Right atrium auricular region (tissue), 2 donors: ENCODE results near the gene RHOF. TPM values are rescaled to one million over a fixed set of nuclear protein-coding genes. Genes with fewer than 3 reads are reported as not detected.
A peak's percentile ranks its signal among the peaks of the same experiment; 100 is the strongest.

Source experiments
- DNase-seq: peaks from one replicate; pipeline ENCODE4 v3.0.0-alpha.2; 2019; ENCODE audit warnings: low spot score
- H3K27ac ChIP-seq, 2 donors: fragments of 200-600 bp; sonication (generic); 1 replicate in 1 of 2; 2 replicates in 1 of 2; pipeline ENCODE4 v1.5.1; 2016 to 2019
- H3K27me3 ChIP-seq, 2 donors: fragments of 200-600 bp; sonication (generic); one replicate each; pipeline versions ENCODE4 v1.5.1 to v1.6.0; 2017 to 2019
- H3K36me3 ChIP-seq: fragments of 200-600 bp; sonication (generic); one replicate; pipeline ENCODE4 v1.5.1; 2016
- H3K4me1 ChIP-seq, 2 donors: fragments of 200-600 bp; sonication (generic); one replicate each; pipeline versions ENCODE4 v1.5.1 to v1.6.0; 2017 to 2019
- H3K4me3 ChIP-seq, 2 donors: fragments of 200-600 bp; sonication (generic); 1 replicate in 1 of 2; 2 replicates in 1 of 2; pipeline ENCODE4 v1.5.1; 2017 to 2019; ENCODE audit warnings: mild to moderate bottlenecking in 1 of 2, moderate library complexity in 1 of 2
- H3K9me3 ChIP-seq, 2 donors: fragments of 200-600 bp; sonication (generic); one replicate each; pipeline ENCODE4 v1.5.1; 2019
- total RNA-seq, 2 donors: library from RNA; depleted of rRNA; stranded (reverse); fragments of >200 nt; gene quantifications; one replicate each; pipeline ENCODE4 v1.1.0, GENCODE V29; 2016
- TF ChIP-seq, protein P1 (sequence below), 2 donors: fragments of 200-600 bp; sonication (generic); IDR thresholded peaks; one replicate each; pipeline ENCODE4 v1.5.1; 2019; ENCODE audit warnings: antibody characterized with exemption in 2 of 2

The RHOF gene
- total RNA-seq, 2 donors from 2014 or later, result 7.3 to 21.9 TPM

DNA sequence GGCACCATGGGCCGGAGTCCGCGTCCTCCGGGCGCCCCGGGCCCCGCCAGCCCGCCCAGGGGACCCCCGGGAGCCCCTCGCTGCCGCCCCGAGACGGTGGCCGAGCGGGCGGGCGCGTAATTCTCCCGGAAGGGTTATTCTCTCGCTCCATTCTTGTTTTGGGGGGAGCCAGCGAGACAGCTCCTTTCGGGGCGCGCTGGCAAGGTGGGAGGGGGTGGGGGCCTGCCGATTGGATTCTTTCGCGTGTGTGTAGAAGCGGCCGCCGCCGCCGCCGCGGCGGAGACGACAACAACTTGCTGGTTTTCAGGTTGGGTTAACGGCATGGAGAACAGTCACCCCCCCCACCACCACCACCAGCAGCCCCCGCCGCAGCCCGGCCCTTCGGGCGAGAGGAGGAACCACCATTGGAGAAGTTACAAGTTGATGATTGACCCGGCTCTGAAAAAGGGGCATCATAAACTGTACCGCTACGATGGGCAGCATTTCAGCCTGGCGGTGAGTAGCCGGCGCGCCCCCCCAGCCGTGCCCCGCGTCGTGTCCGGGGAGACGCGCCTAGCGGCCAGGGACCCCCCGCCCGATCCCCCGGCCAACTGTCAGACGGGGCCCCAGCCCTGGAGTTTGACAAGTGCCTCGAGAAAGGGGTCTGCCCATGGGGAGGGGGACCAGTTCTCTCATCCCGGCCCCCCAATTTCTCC lies 11.1 kb upstream of the RHOF start:
- DNase-seq, result no peak
- Histone ChIP-seq H3K9me3 (no peaks in the 10 kb centered on the region), H3K27ac (peak overlapping the region; percentile 94 to 100), H3K4me3 (peak overlapping the region; percentile 73 to 79), H3K27me3 (no peaks in the 10 kb centered on the region), H3K4me1 (peaks cover 0 to 48% of the 10 kb centered on the region in 2 donors), H3K36me3 (peaks cover 27% of the 10 kb centered on the region)
- TF ChIP-seq, protein P1, sequence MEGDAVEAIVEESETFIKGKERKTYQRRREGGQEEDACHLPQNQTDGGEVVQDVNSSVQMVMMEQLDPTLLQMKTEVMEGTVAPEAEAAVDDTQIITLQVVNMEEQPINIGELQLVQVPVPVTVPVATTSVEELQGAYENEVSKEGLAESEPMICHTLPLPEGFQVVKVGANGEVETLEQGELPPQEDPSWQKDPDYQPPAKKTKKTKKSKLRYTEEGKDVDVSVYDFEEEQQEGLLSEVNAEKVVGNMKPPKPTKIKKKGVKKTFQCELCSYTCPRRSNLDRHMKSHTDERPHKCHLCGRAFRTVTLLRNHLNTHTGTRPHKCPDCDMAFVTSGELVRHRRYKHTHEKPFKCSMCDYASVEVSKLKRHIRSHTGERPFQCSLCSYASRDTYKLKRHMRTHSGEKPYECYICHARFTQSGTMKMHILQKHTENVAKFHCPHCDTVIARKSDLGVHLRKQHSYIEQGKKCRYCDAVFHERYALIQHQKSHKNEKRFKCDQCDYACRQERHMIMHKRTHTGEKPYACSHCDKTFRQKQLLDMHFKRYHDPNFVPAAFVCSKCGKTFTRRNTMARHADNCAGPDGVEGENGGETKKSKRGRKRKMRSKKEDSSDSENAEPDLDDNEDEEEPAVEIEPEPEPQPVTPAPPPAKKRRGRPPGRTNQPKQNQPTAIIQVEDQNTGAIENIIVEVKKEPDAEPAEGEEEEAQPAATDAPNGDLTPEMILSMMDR (IDR thresholded peaks at IDR 0.05), result no peak

DNA sequence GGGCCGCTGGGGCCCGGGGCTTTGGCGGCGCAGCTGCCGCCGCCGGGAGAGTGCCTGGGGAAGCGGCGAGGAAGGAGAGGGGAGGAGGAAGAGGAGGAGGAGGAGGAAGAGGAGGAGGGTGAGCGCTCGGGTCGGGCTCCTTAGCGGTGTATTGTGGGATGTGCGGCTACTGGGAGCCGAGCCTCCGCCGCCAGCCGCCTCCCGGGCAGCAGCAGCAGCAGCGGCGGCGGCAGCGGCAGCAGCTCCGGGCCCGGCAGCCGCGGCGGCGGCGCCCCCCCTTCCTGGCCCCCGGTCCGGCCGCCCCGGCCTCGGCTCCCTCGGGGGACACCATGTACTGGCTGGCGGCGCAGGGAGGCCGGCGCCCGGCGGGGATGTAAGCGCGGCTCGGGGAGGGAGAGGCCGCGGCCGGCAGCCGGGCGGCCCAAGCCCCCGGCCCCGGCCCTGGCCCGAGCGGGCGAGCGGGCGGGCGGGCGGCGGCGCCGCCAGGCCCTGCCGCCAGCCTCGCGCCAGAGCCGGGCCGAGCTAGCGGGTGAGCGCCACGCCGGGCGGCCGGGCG lies 10.5 kb upstream of the RHOF start, which contains the start of gene SETD1B:
Gene SETD1B, plus strand, starts transcription at position 149 of the 556 bp plus-strand sequence. CDS start 729 bp downstream, outside the sequence.
- Histone ChIP-seq H3K9me3 (no peaks in the 10 kb centered on the region), H3K4me1 (peaks cover 0 to 54% of the 10 kb centered on the region in 2 donors), H3K27me3 (no peaks in the 10 kb centered on the region), H3K4me3 (peak within 1 kb of the TSS; percentile 73 to 79), H3K27ac (peak within 1 kb of the TSS; percentile 100), H3K36me3 (peaks cover 21% of the 10 kb centered on the region)
- TF ChIP-seq, protein P1 (IDR thresholded peaks at IDR 0.05), result no peak
- DNase-seq, result no peak

DNA sequence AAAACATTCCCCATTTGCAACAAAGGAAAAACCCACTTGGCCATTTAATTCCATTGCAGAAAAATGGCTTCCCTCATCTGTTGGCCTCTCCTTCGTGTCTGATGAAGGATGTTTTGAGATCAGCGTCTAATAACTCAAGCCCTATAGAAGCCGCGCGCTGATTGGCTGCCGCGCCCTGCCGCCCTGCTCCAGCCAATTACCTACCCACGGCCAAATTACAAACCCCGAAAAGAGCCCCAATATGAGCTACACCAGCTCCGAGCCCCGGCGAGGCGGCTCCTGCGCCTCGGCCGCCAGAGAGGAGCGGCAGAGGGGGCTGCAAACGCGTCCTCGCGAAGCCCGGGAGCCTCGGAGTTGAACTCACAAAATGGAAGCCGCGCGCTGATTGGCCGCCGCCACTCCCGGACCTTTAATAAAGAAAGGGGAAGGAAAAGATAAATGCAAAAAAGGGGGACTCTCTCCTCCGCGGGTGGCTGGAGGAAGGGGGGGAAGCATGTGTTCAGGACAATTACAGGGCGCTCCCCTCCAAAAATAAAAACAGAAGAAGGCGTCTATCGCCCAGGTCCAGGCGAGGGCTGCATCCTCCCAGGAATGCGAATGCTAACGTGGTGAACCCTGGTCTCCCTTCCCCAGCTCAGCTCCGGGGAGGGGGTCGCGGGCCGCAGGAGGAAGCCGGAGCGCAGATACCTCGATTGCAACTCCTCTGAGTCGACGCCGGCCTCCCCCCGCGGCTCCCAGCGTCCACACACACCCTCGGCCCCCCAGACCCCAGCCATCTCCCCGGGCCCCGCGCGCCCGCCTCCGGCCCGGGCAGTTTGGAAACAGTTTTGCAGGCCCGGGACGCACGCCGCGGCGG lies 9.6 kb upstream of the RHOF start:
- H3K27me3 ChIP-seq, result no peaks in the 10 kb centered on the region
- peaks cover 0 to 63% of the 10 kb centered on the region in 2 donors for H3K4me1 ChIP-seq
- H3K27ac ChIP-seq, result peak overlapping the region; percentile 100
- DNase-seq, result peak; percentile 96
- peaks cover 12% of the 10 kb centered on the region for H3K36me3 ChIP-seq
- H3K9me3 ChIP-seq, result no peaks in the 10 kb centered on the region
- TF ChIP-seq, protein P1 (IDR thresholded peaks at IDR 0.05), result no peak
- H3K4me3 ChIP-seq, result peak overlapping the region; percentile 73 to 79

DNA sequence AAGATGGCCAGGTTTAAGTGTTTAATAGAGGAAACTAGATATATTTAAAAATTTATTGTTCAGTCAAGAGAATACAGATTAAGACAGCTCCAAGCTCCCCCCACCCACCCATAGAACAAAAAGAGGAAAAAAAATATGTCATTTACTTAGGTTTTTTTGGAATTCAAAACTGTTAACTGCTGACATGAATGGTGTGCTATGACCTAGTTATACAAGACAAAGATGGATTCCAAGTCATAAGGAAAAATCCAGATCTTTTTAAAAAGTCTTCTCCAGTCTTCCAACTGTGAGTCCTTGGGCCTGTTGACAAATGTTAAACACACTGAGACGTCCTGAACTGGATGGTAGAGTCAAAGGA lies 9.0 kb upstream of the RHOF start:
- peaks cover 0 to 64% of the 10 kb centered on the region in 2 donors for H3K4me1 ChIP-seq
- H3K36me3 ChIP-seq, result peaks cover 6% of the 10 kb centered on the region
- H3K4me3 ChIP-seq, result peak overlapping the region; percentile 73 to 79
- TF ChIP-seq, protein P1 (IDR thresholded peaks at IDR 0.05), result no peak
- no peaks in the 10 kb centered on the region for H3K27me3 ChIP-seq
- H3K9me3 ChIP-seq, result no peaks in the 10 kb centered on the region
- H3K27ac ChIP-seq, result peak overlapping the region; percentile 100
- DNase-seq, result no peak

DNA sequence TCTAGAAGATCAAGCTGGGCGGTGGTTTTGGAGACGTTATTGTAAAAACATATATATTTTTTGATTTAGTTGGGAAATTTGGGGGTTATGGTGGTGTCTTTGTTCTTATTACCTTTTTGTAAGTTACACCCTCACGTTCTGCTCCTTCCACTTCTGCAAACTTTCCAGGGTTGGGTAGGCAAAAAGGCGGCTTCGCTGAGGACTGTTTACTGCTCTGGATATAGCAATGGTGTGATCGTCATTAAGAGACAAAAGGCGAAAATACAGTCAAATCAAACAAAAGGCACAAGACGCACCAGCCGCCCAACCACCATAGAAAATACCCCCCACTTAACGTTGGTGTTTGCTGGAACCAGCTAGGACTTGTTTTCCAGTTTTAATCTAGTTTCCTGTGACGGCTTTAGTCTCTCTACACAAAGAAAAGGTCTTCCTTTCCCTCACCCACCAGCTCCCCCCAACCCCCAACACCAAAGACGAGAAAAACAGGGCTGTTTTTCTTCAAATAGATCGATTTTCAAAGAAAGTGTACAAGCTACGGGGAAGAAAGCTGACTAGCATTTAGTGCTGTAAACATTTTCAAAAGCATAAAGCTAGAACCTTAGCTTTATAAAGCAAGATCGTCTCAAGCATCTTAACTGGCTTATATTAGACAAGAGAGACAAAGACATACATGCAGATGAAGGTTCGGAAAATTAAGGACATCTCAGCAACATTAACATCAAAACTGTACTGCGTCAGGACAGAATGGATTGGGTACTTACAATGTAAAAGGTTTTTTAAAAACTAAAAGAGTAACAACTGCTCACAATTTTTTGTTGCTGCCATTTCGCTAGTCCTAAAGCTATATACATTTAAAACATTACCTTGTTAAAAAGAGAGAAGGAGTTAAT lies 8.4 kb upstream of the RHOF start:
- H3K4me3 ChIP-seq, result peak overlapping the region; percentile 73 to 79
- no peak for DNase-seq
- H3K4me1 ChIP-seq, result peaks cover 0 to 64% of the 10 kb centered on the region in 2 donors
- TF ChIP-seq, protein P1 (IDR thresholded peaks at IDR 0.05), result no peak
- peak overlapping the region; percentile 100 for H3K27ac ChIP-seq
- no peaks in the 10 kb centered on the region for H3K36me3 ChIP-seq
- H3K9me3 ChIP-seq, result no peaks in the 10 kb centered on the region
- H3K27me3 ChIP-seq, result no peaks in the 10 kb centered on the region
